ENCODE results near the gene TLDC2.

DNA sequence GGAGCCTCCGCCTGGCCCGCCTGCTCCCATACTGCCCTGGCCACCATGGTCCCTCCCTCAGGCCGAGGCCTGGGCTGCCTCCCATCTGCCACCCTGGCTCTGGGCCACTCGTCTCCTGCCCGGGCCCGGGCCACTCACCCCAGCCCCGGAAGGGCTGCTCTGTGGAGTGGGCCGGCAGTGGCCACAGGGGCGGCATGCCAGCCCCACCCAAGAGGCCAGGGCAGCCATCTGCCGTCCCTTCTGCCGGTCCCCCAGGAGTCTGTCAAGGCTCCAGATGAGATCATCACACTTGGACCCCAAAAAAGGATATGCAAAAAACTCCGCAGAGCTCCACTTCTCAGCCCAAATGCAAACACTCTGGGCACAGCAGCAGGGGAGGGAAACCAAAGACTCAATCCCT, 23.8 kb upstream of the TLDC2 start:
- TF ChIP-seq, protein P1, sequence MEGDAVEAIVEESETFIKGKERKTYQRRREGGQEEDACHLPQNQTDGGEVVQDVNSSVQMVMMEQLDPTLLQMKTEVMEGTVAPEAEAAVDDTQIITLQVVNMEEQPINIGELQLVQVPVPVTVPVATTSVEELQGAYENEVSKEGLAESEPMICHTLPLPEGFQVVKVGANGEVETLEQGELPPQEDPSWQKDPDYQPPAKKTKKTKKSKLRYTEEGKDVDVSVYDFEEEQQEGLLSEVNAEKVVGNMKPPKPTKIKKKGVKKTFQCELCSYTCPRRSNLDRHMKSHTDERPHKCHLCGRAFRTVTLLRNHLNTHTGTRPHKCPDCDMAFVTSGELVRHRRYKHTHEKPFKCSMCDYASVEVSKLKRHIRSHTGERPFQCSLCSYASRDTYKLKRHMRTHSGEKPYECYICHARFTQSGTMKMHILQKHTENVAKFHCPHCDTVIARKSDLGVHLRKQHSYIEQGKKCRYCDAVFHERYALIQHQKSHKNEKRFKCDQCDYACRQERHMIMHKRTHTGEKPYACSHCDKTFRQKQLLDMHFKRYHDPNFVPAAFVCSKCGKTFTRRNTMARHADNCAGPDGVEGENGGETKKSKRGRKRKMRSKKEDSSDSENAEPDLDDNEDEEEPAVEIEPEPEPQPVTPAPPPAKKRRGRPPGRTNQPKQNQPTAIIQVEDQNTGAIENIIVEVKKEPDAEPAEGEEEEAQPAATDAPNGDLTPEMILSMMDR (IDR thresholded peaks at IDR 0.05 in 2 of 3, conservative IDR thresholded peaks at IDR 0.05 in 1 of 3; ENCODE audit: borderline replicate concordance in 1 of 3, insufficient read depth in 1 of 3, low read depth in 2 of 3, low read length in 2 of 3) = no peak
- no peak for TF ChIP-seq POLR2AphosphoS5 (IDR thresholded peaks at IDR 0.05; ENCODE audit: low read depth, low read length)
- TF ChIP-seq CEBPB (IDR thresholded peaks at IDR 0.05; ENCODE audit: low read depth) = no peak
- TF ChIP-seq POLR2A (IDR thresholded peaks at IDR 0.05; ENCODE audit: borderline replicate concordance, extremely low read depth, insufficient read depth, insufficient read length) = no peak
